Muscle layer of colon (tissue), 2 donors: ENCODE results near the gene TICRR.

Experiments
- H3K27ac ChIP-seq: one replicate; pipeline ENCODE4 v1.7.0; 2013; ENCODE audit warnings: low read depth, mild to moderate bottlenecking, low read length, moderate library complexity
- H3K27me3 ChIP-seq, 2 donors: one replicate each; pipeline ENCODE4 v1.7.0; 2013; ENCODE audit warnings: low read length in 2 of 2, mild to moderate bottlenecking in 2 of 2; ENCODE audit not compliant: insufficient read depth in 2 of 2, control insufficient read depth in 1 of 2
- H3K36me3 ChIP-seq: one replicate; pipeline ENCODE4 v1.7.0; 2013; ENCODE audit warnings: mild to moderate bottlenecking, low read length; ENCODE audit not compliant: insufficient read depth
- H3K4me1 ChIP-seq: one replicate; pipeline ENCODE4 v1.7.0; 2013; ENCODE audit warnings: mild to moderate bottlenecking, low read length; ENCODE audit not compliant: insufficient read depth
- H3K4me3 ChIP-seq, 2 donors: one replicate each; pipeline ENCODE4 v1.7.0; 2013; ENCODE audit warnings: low read length in 2 of 2, low read depth in 1 of 2, mild to moderate bottlenecking in 1 of 2, moderate library complexity in 1 of 2
- H3K9ac ChIP-seq: one replicate; pipeline ENCODE4 v1.7.0; 2013; ENCODE audit warnings: low read length
- H3K9me3 ChIP-seq: one replicate; pipeline ENCODE4 v1.7.0; 2013; ENCODE audit warnings: mild to moderate bottlenecking, low read length
- donor health status: abdominal sarcoma.
- donor health status: Adenocarcinoma of cecum.

The TICRR gene

GRCh38 chr15:89630260-89630659, 55.0 kb downstream of the TICRR start:
- H3K9me3 ChIP-seq: no peaks in the 10 kb centered on the region
- peaks cover 51% of the 10 kb centered on the region for H3K36me3 ChIP-seq
- no peaks in the 10 kb centered on the region for H3K27me3 ChIP-seq
- no peak overlapping the region for H3K4me3 ChIP-seq
- H3K27ac ChIP-seq: no peak overlapping the region
- H3K4me1 ChIP-seq: no peaks in the 10 kb centered on the region
- H3K9ac ChIP-seq: no peak overlapping the region

GRCh38 chr15:89630974-89631901, 56.0 kb downstream of the TICRR start:
- Histone ChIP-seq H3K27me3 (no peaks in the 10 kb centered on the region), H3K36me3 (peaks cover 46% of the 10 kb centered on the region), H3K27ac (no peak overlapping the region), H3K9me3 (no peaks in the 10 kb centered on the region), H3K9ac (no peak overlapping the region), H3K4me1 (no peaks in the 10 kb centered on the region), H3K4me3 (no peak overlapping the region)

- H3K27me3 ChIP-seq: no peaks in the 10 kb centered on the region
- no peak overlapping the region for H3K4me3 ChIP-seq
- no peaks in the 10 kb centered on the region for H3K4me1 ChIP-seq
- H3K36me3 ChIP-seq: peaks cover 44% of the 10 kb centered on the region
- no peaks in the 10 kb centered on the region for H3K9me3 ChIP-seq
- H3K27ac ChIP-seq: no peak overlapping the region
- H3K9ac ChIP-seq: no peak overlapping the region
Observed at GRCh38 chr15:89631902-89632264, 56.6 kb downstream of the TICRR start.

GRCh38 chr15:89632563-89633430, 57.5 kb downstream of the TICRR start:
- H3K27me3 ChIP-seq: no peaks in the 10 kb centered on the region
- H3K4me3 ChIP-seq: no peak overlapping the region
- H3K36me3 ChIP-seq: peaks cover 44% of the 10 kb centered on the region
- H3K9me3 ChIP-seq: no peaks in the 10 kb centered on the region
- H3K9ac ChIP-seq: no peak overlapping the region
- H3K27ac ChIP-seq: no peak overlapping the region
- H3K4me1 ChIP-seq: no peaks in the 10 kb centered on the region

DNA sequence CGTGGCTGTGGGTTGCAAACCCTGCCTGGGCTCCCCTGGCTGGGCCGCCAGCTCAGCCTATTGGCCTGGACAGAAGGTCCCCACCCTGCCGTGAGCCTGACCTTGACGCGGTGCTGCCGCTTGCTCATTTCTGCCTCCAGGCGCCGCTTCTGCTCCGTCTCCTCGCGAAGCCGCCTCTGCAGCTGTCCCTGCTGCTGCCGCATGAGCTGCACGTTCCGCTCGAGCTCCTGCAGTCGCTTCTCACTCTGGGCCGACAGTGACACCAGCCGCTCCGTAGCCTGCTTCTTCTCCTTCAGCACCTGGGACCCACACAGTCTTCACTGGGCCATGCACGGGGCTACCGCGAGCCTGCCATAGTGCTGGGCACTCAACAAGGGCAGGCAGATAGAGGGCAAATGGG, 58.3 kb downstream of the TICRR start:
- H3K9me3 ChIP-seq: no peaks in the 10 kb centered on the region
- H3K36me3 ChIP-seq: peaks cover 43% of the 10 kb centered on the region
- no peak overlapping the region for H3K4me3 ChIP-seq
- H3K27me3 ChIP-seq: no peaks in the 10 kb centered on the region
- no peak overlapping the region for H3K9ac ChIP-seq
- H3K27ac ChIP-seq: no peak overlapping the region
- H3K4me1 ChIP-seq: no peaks in the 10 kb centered on the region

DNA sequence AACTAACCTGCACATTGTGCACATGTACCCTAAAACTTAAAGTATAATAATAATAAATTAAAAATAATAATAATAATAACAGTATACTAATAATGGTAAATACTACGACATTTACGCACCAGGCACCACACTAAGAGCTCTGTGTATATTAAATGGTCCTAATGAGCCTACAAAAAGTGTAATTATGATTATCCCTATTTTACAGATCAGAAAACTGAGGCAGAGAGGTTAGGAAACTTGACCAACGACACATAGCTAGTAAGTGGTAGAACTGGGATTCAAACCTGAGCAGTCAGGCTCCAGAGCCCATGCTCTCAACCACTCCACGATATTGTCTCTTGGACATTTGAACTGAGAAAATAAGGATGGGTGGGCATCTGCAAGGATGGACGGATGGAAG, 65.0 kb downstream of the TICRR start:
- Histone ChIP-seq H3K36me3 (peaks cover 12% of the 10 kb centered on the region), H3K27me3 (no peaks in the 10 kb centered on the region), H3K9ac (no peak overlapping the region), H3K4me3 (no peak overlapping the region), H3K4me1 (no peaks in the 10 kb centered on the region), H3K27ac (no peak overlapping the region), H3K9me3 (no peaks in the 10 kb centered on the region)

DNA sequence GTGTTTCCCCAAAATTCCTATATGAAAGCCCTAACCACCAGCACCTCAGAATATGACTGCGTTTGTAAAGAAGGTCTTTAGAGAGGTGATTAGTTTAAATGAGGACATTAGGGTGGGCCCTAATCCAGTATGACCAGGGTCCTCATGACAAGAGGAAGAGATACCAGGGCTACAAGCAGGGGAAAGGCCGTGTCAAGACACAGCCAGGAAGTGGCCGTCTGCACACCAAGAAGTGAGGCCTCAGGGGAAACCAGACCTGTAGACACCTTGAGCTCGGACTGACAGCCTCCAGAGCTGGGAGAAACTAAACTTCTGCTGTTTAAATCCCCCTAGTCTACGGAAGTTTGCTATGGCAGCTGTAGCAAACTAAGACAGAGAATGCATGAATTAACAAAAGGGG, 65.8 kb downstream of the TICRR start:
- no peaks in the 10 kb centered on the region for H3K4me1 ChIP-seq
- no peak overlapping the region for H3K27ac ChIP-seq
- no peak overlapping the region for H3K9ac ChIP-seq
- H3K36me3 ChIP-seq: peaks cover 12% of the 10 kb centered on the region
- no peak overlapping the region for H3K4me3 ChIP-seq
- no peaks in the 10 kb centered on the region for H3K9me3 ChIP-seq
- H3K27me3 ChIP-seq: no peaks in the 10 kb centered on the region

- Histone ChIP-seq H3K9ac (no peak overlapping the region), H3K4me3 (no peak overlapping the region), H3K27me3 (no peaks in the 10 kb centered on the region), H3K4me1 (peaks cover 1% of the 10 kb centered on the region), H3K36me3 (peaks cover 12% of the 10 kb centered on the region), H3K27ac (no peak overlapping the region), H3K9me3 (no peaks in the 10 kb centered on the region)
Observed at GRCh38 chr15:89642106-89642505, 66.8 kb downstream of the TICRR start.

- Histone ChIP-seq H3K36me3 (peaks cover 12% of the 10 kb centered on the region), H3K27me3 (no peaks in the 10 kb centered on the region), H3K4me3 (no peak overlapping the region), H3K9me3 (no peaks in the 10 kb centered on the region), H3K4me1 (peaks cover 5% of the 10 kb centered on the region), H3K9ac (no peak overlapping the region), H3K27ac (no peak overlapping the region)
Observed at GRCh38 chr15:89645680-89646079, 70.4 kb downstream of the TICRR start.

- Histone ChIP-seq H3K9me3 (no peaks in the 10 kb centered on the region), H3K27ac (no peak overlapping the region), H3K4me3 (no peak overlapping the region), H3K36me3 (peaks cover 3% of the 10 kb centered on the region), H3K9ac (no peak overlapping the region), H3K4me1 (peaks cover 5% of the 10 kb centered on the region), H3K27me3 (no peaks in the 10 kb centered on the region)
Observed at GRCh38 chr15:89646416-89647141, 71.3 kb downstream of the TICRR start.

GRCh38 chr15:89647191-89647851, 72.1 kb downstream of the TICRR start:
- H3K9ac ChIP-seq: no peak overlapping the region
- H3K27me3 ChIP-seq: no peaks in the 10 kb centered on the region
- H3K4me3 ChIP-seq: no peak overlapping the region
- no peaks in the 10 kb centered on the region for H3K36me3 ChIP-seq
- H3K9me3 ChIP-seq: no peaks in the 10 kb centered on the region
- H3K4me1 ChIP-seq: peaks cover 5% of the 10 kb centered on the region
- H3K27ac ChIP-seq: no peak overlapping the region
